Tibial nerve (tissue), 4 donors: Measurements from ENCODE around the gene ZNF263.

ENCODE experiments used
- EP300 ChIP-seq, 2 donors: sonication (generic); formaldehyde crosslinking; IDR thresholded peaks; one replicate each; pipeline ENCODE4 v1.6.1; 2017; ENCODE audit warnings: antibody characterized with exemption in 2 of 2, mild to moderate bottlenecking in 1 of 2
- POLR2A ChIP-seq, 2 donors: fragments of 450-650 bp; IDR thresholded peaks; one replicate each; pipeline ENCODE4 v1.6.1; 2017; ENCODE audit warnings: antibody characterized with exemption in 2 of 2, mild to moderate bottlenecking in 2 of 2, moderate library complexity in 2 of 2
- TF ChIP-seq, protein P1 (sequence below), 5 experiments: fragments of 200-600 bp in 3 of 5; fragments of 450-650 bp in 2 of 5; sonication (generic) in 3 of 5; IDR thresholded peaks; one replicate each; pipeline ENCODE4 v1.5.1; 2016 to 2019; ENCODE audit warnings: antibody characterized with exemption in 5 of 5, mild to moderate bottlenecking in 3 of 5, moderate library complexity in 2 of 5

DNA sequence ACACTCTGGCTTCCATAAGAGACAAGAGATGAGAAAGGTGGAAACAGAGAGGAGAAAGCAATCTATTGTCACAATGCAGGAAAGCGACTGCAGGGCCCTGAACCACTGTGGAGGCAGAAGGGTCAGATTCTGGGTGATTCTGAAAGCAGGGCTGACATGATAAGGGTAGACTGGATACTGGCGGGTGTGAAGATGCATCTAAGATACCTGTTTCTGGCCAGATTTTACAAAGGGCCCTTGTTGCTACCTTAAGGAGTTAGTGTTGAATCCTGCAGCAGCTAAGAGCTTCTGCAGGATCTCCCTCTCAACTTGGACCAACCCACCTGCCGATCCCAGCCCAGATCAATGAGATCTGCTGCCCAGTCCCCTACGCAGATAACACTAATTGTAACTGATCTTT is 20.8 kb upstream of the ZNF263 start:
- TF ChIP-seq, protein P1, sequence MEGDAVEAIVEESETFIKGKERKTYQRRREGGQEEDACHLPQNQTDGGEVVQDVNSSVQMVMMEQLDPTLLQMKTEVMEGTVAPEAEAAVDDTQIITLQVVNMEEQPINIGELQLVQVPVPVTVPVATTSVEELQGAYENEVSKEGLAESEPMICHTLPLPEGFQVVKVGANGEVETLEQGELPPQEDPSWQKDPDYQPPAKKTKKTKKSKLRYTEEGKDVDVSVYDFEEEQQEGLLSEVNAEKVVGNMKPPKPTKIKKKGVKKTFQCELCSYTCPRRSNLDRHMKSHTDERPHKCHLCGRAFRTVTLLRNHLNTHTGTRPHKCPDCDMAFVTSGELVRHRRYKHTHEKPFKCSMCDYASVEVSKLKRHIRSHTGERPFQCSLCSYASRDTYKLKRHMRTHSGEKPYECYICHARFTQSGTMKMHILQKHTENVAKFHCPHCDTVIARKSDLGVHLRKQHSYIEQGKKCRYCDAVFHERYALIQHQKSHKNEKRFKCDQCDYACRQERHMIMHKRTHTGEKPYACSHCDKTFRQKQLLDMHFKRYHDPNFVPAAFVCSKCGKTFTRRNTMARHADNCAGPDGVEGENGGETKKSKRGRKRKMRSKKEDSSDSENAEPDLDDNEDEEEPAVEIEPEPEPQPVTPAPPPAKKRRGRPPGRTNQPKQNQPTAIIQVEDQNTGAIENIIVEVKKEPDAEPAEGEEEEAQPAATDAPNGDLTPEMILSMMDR (IDR thresholded peaks at IDR 0.05), result no peak
- TF ChIP-seq EP300 (IDR thresholded peaks at IDR 0.05), result no peak
- no peak for TF ChIP-seq POLR2A (IDR thresholded peaks at IDR 0.05)
